ENCODE data around the gene SMC2.

Gene SMC2

GRCh38 chr9:104121022-104121421 lies 26.9 kb downstream of the SMC2 start:
- no peak for TF ChIP-seq CTCF (IDR thresholded peaks at IDR 0.05; ENCODE audit: low read depth, low read length, missing control alignments)

GRCh38 chr9:104138243-104138868 lies 44.2 kb downstream of the SMC2 start:
- H3K4me3 ChIP-seq (replicated peaks; ENCODE audit: low read depth, low read length), result no peak overlapping the region
- no peak for TF ChIP-seq CTCF (IDR thresholded peaks at IDR 0.05; ENCODE audit: low read depth, low read length, missing control alignments)

More at GRCh38 chr9:104121022-104121421, 26.9 kb downstream of the SMC2 start:
- H3K4me3 ChIP-seq (replicated peaks; ENCODE audit: low read depth, low read length), result no peak overlapping the region
- no peak for DNase-seq (ENCODE audit: extremely low read depth, low read depth)

GRCh38 chr9:104142799-104143549 lies 48.9 kb downstream of the SMC2 start:
- DNase-seq (ENCODE audit: extremely low read depth, low read depth), result no peak
- no peak for TF ChIP-seq CTCF (IDR thresholded peaks at IDR 0.05; ENCODE audit: low read depth, low read length, missing control alignments)
- H3K4me3 ChIP-seq (replicated peaks; ENCODE audit: low read depth, low read length), result no peak overlapping the region

More at GRCh38 chr9:104138243-104138868, 44.2 kb downstream of the SMC2 start:
- no peak for DNase-seq (ENCODE audit: extremely low read depth, low read depth)

- no peak overlapping the region for H3K4me3 ChIP-seq (replicated peaks; ENCODE audit: low read depth, low read length)
- TF ChIP-seq CTCF (IDR thresholded peaks at IDR 0.05; ENCODE audit: low read depth, low read length, missing control alignments), result no peak
- DNase-seq (ENCODE audit: extremely low read depth, low read depth), result no peak
Observed at GRCh38 chr9:104143550-104143910, 49.4 kb downstream of the SMC2 start.

GRCh38 chr9:104144336-104144735 lies 50.2 kb downstream of the SMC2 start:
- DNase-seq (ENCODE audit: extremely low read depth, low read depth), result no peak
- no peak overlapping the region for H3K4me3 ChIP-seq (replicated peaks; ENCODE audit: low read depth, low read length)
- no peak for TF ChIP-seq CTCF (IDR thresholded peaks at IDR 0.05; ENCODE audit: low read depth, low read length, missing control alignments)

GRCh38 chr9:104173067-104173466 lies 79.0 kb downstream of the SMC2 start:
- H3K4me3 ChIP-seq (replicated peaks; ENCODE audit: low read depth, low read length), result no peak overlapping the region
- no peak for DNase-seq (ENCODE audit: extremely low read depth, low read depth)
- TF ChIP-seq CTCF (IDR thresholded peaks at IDR 0.05; ENCODE audit: low read depth, low read length, missing control alignments), result no peak

Measured in HFF-Myc (cell line).